Left ventricle myocardium inferior (tissue), 1 donor: Measurements from ENCODE around the gene WNT9A. TPM values are rescaled to one million over a fixed set of nuclear protein-coding genes. Genes with fewer than 3 reads are reported as not detected.

Experiments used
- DNase-seq: peaks from one replicate; pipeline ENCODE4 v3.0.0-alpha.2; 2020
- H3K27ac ChIP-seq: fragments of 200-600 bp; replicated peaks from 2 replicates; pipeline ENCODE4 v1.8.0; 2021
- H3K27me3 ChIP-seq: fragments of 200-600 bp; 2 replicates; pipeline ENCODE4 v1.8.0; 2021; ENCODE audit warnings: low read depth
- H3K36me3 ChIP-seq: fragments of 200-600 bp; 2 replicates; pipeline ENCODE4 v1.8.0; 2021
- H3K4me1 ChIP-seq: fragments of 200-600 bp; 2 replicates; pipeline ENCODE4 v1.8.0; 2021
- H3K4me3 ChIP-seq: fragments of 200-600 bp; 2 replicates; pipeline ENCODE4 v1.8.0; 2021; ENCODE audit warnings: mild to moderate bottlenecking, moderate library complexity
- H3K9me3 ChIP-seq: fragments of 200-600 bp; replicated peaks from 2 replicates; pipeline ENCODE4 v1.8.0; 2021
- CTCF ChIP-seq: fragments of 200-600 bp; IDR thresholded peaks from 2 replicates; pipeline ENCODE4 v1.8.0; 2021; ENCODE audit warnings: antibody characterized with exemption, mild to moderate bottlenecking, borderline replicate concordance
- intact Hi-C: fragments of 100-400 bp; cut with micrococcal nuclease; formaldehyde crosslinking; loops from one replicate; pipeline ENCODE4 v1.11.0; 2022
- total RNA-seq: library from RNA; stranded (reverse); fragmentation: NEBNext Ultra II Directional; extraction: Animal tissue kit (Norgen Biotek cat#: 25700); gene quantifications from one replicate; pipeline ENCODE4 v1.2.1, GENCODE V29; 2021
- donor health status: DM: no; HTN: yes; CAD: no; lungs with severe emphysema.

WNT9A gene
- total RNA-seq, 1 donor from 2014 or later = 4.8 TPM

GRCh38 chr1:227926216-227926791 lies 21.4 kb downstream of the WNT9A start:
- no peak for DNase-seq
- no peaks in the 10 kb centered on the region for H3K27me3 ChIP-seq
- no peaks in the 10 kb centered on the region for H3K9me3 ChIP-seq
- TF ChIP-seq CTCF = no peak
- H3K4me1 ChIP-seq = no peaks in the 10 kb centered on the region
- H3K36me3 ChIP-seq = peaks cover 6% of the 10 kb centered on the region
- no peak overlapping the region for H3K27ac ChIP-seq
- H3K4me3 ChIP-seq = no peak overlapping the region
- intact Hi-C loops = no loop called here

- Histone ChIP-seq H3K27ac (no peak overlapping the region), H3K9me3 (no peaks in the 10 kb centered on the region), H3K4me1 (no peaks in the 10 kb centered on the region), H3K4me3 (no peak overlapping the region), H3K36me3 (peaks cover 8% of the 10 kb centered on the region), H3K27me3 (no peaks in the 10 kb centered on the region)
- TF ChIP-seq CTCF = no peak
- DNase-seq = no peak
- intact Hi-C loops = no loop called here
Measured at GRCh38 chr1:227925582-227926198, 22.0 kb downstream of the WNT9A start.

GRCh38 chr1:227924833-227925574 lies 22.7 kb downstream of the WNT9A start:
- no peak for DNase-seq
- Histone ChIP-seq H3K4me1 (no peaks in the 10 kb centered on the region), H3K27ac (no peak overlapping the region), H3K36me3 (peaks cover 8% of the 10 kb centered on the region), H3K9me3 (no peaks in the 10 kb centered on the region), H3K4me3 (no peak overlapping the region), H3K27me3 (no peaks in the 10 kb centered on the region)
- no peak for TF ChIP-seq CTCF
- intact Hi-C loops = no loop called here

DNA sequence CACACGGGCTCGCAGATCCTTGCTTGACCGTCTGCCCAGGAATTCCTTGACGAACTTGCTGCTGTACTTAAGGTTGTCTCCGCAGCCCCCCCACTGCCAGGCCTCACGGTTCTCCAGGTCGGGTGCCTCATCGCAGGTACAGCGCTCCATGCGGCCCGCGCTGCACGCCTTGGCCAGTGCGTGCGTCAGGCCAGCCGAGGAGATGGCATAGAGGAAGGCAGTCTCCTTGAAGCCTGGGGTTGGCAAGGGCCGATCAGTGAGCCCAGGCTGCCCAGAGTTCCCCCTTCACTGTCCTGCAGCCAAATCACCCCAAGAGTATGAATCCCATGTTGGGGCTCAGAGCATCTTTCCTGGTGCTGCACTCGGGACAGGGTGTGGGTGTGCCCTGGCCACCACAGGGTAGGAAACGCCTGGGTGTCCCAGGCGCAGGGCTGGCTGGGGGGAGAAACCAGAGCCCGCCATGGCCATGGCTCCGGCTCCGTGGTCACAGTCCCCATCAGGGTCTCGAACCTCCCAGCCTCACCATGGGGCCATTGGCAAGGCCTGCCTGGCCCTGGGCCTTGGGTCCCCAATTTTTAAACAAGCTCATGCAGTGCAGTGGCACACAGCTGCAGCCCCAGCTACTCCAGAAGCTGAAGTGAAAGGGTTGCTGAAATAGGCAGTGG lies 23.4 kb downstream of the WNT9A start:
- no peak overlapping the region for H3K27ac ChIP-seq
- no peak overlapping the region for H3K4me3 ChIP-seq
- intact Hi-C loops = no loop called here
- no peaks in the 10 kb centered on the region for H3K27me3 ChIP-seq
- H3K4me1 ChIP-seq = no peaks in the 10 kb centered on the region
- no peak for DNase-seq
- peaks cover 8% of the 10 kb centered on the region for H3K36me3 ChIP-seq
- no peaks in the 10 kb centered on the region for H3K9me3 ChIP-seq
- no peak for TF ChIP-seq CTCF

- Histone ChIP-seq H3K27ac (no peak overlapping the region), H3K27me3 (no peaks in the 10 kb centered on the region), H3K4me1 (no peaks in the 10 kb centered on the region), H3K4me3 (no peak overlapping the region), H3K9me3 (no peaks in the 10 kb centered on the region), H3K36me3 (peaks cover 8% of the 10 kb centered on the region)
- no peak for DNase-seq
- no peak for TF ChIP-seq CTCF
- intact Hi-C loops = no loop called here
Measured at GRCh38 chr1:227923353-227924167, 24.2 kb downstream of the WNT9A start.
